GM12865 (cell line): ENCODE results near the gene IFI30.
"Not testable (repeated sequence)": the region's sequence is repeated elsewhere in the genome, so short reads cannot be mapped to it uniquely, and the experiment has no call there.

Experiments used
- DNase-seq: peaks from one replicate; pipeline ENCODE4 v3.0.0; 2010; ENCODE audit warnings: low read depth
- H3K4me3 ChIP-seq: 2 replicates; pipeline ENCODE4 v1.5.1; 2011; ENCODE audit warnings: mild to moderate bottlenecking, low read depth, low read length, control low read depth
- TF ChIP-seq, protein P1 (sequence below): IDR thresholded peaks from 2 replicates; pipeline ENCODE4 v1.5.1; 2011; ENCODE audit warnings: low read length, control low read depth, low read depth, inconsistent platforms; ENCODE audit not compliant: insufficient read depth; ENCODE audit errors: missing control alignments

The IFI30 gene

DNA sequence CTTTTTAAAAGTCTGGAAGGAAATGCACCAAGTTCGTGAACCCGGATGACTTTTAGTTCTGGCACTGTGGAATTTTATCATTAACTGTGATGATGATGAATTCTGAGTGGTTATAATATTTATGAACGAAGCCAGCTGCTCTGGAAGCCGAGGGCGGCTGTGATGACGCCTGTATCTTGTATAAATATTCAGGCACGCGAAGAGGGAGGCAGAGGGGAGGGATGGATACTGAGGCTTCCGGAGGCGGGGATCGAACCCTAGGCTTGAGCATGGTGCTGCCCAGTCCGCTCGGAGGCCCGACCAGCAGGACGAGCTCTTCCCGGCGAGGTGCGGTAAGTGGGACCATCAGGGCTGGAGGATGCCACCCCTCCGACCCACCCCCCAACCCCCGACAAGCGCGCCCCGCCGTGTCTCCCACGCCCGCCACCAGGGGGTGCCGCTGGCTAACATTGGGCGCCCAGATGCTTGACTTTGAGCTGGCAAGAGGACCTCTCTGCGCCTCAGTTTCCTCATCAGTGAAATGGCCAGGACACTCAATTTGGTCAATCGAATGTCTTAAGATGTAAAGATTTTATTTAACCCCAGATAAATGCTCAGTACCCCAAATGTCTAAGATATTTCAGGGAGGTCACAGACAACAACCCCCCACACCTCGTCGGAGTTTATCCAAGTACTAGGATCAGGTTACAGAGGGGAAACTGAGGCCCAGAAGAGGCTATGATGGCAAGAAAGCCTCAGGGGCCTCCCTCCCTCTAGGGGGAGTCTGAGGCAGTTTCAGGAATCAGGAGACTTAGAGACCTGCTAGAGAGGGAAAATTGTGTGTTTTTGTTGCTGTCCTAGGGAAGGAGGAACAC is 34.7 kb downstream of the IFI30 start:
- peak; percentile 48 for DNase-seq
- TF ChIP-seq, protein P1, sequence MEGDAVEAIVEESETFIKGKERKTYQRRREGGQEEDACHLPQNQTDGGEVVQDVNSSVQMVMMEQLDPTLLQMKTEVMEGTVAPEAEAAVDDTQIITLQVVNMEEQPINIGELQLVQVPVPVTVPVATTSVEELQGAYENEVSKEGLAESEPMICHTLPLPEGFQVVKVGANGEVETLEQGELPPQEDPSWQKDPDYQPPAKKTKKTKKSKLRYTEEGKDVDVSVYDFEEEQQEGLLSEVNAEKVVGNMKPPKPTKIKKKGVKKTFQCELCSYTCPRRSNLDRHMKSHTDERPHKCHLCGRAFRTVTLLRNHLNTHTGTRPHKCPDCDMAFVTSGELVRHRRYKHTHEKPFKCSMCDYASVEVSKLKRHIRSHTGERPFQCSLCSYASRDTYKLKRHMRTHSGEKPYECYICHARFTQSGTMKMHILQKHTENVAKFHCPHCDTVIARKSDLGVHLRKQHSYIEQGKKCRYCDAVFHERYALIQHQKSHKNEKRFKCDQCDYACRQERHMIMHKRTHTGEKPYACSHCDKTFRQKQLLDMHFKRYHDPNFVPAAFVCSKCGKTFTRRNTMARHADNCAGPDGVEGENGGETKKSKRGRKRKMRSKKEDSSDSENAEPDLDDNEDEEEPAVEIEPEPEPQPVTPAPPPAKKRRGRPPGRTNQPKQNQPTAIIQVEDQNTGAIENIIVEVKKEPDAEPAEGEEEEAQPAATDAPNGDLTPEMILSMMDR = peak; percentile 73
- no peak overlapping the region for H3K4me3 ChIP-seq

DNA sequence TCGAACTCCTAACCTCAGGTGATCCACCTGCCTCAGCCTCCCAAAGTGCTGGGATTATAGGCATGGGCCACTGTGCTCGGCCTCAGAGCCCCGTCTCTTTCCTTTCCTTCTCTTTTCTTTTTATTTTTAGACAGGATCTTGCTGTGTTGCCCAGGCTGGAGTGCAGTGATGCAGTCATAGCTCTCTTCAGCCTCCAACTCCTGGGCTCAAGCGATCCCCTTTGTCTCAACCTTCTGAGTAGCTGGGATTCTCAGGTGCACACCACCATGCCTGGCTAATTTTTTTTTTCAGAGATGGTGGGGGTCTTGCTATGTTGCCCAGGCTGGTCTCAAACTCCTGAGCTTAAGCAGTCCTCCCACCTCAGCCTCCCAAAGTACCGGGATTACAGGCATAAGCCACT is 36.3 kb downstream of the IFI30 start:
- not testable (repeated sequence) for DNase-seq

DNA sequence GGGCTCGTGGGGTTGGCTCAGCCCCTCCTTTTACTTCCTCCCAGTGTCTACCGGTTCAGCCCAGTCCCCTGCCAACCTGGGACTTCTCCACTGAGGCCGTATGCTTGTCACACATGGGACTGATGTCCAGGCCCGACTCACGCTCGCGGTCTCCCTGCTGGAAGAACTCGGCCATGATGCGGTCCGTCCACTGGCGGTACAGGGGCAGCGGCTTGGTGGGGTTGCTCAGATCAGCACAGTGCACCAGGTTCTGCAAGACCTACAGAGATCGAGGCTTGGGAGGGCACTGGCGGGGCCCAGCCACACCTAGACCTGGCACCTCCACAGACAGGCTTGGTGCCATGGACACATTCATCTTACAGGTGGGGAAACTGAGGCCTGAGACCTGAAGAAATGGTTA is 38.1 kb downstream of the IFI30 start:
- no peak for DNase-seq
- TF ChIP-seq, protein P1 = no peak
- no peak overlapping the region for H3K4me3 ChIP-seq

More for the DNA sequence above, 36.3 kb downstream of the IFI30 start:
- H3K4me3 ChIP-seq = not testable (repeated sequence)

DNA sequence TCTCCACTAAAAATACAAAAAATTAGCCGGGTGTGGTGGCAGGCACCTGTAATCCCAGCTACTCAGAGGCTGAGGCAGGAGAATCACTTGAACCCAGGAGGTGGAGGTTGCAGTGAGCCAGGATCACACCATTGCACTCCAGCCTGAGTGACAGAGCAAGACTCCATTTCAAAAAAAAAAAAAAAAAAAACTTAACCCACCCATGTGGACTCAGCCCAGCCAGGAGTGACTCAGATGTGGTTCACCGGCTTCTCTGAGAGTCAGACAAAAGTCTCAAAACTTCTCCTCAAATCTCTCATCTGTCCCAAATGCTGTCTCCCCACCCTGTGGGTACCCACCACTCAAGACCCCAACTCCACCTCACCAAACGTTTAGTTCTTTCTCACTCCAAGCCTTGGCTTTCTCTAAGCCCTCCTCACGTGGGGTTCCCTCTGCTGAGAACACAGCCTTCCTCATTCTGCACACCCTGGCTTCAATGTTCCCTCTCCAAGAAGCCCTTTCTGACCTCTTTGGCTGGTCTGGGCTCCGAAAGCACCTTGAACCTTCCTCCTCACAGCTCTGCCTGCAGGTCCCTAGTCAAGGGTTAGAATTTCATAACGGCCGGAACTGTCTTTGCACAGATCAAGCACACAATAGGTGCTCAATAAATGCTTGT is 41.3 kb downstream of the IFI30 start:
- no peak overlapping the region for H3K4me3 ChIP-seq
- DNase-seq = no peak

DNA sequence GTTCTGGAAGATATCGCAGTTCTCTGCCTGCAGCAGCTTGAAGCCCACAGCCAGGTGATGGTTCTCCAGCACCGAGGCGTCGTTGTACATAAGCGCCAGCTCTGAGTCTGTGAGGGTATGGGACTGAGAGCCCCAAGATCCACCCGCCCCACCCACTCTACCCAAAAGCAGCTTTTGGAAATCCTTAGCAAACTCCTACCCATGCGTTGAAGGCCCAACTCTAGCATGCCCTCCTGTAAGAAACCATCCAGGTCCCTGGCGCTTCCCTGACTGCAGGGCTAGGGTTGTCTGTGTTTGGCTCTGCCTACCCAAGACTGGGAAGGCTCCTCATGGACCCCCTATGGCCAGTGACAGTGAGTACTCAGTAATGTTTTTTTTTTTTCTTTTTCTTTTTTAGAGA is 43.2 kb downstream of the IFI30 start:
- TF ChIP-seq, protein P1 = no peak
- H3K4me3 ChIP-seq = no peak overlapping the region
- no peak for DNase-seq

More for the DNA sequence above, 41.3 kb downstream of the IFI30 start:
- TF ChIP-seq, protein P1 = no peak

DNA sequence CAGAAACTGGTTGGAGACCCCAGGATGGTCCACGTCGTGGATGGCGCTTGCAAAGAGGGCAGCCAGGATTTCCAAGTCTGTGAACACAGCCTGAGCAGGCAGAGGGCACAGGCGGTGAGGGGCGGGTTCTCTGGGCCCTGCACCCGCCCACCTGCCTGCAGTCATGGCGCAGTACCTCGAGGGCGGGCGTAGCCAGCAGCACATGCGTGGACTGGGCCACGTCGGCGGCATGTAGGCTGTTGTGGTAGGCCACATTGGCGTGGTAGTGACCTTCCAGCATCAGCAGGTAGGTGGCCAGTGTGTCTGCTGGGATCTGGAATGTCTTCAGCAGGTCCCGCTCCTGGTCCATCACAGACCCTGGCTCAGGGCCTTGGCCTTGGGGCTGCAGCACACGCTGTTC is 44.5 kb downstream of the IFI30 start:
- H3K4me3 ChIP-seq = no peak overlapping the region
- DNase-seq = no peak
- TF ChIP-seq, protein P1 = no peak

DNA sequence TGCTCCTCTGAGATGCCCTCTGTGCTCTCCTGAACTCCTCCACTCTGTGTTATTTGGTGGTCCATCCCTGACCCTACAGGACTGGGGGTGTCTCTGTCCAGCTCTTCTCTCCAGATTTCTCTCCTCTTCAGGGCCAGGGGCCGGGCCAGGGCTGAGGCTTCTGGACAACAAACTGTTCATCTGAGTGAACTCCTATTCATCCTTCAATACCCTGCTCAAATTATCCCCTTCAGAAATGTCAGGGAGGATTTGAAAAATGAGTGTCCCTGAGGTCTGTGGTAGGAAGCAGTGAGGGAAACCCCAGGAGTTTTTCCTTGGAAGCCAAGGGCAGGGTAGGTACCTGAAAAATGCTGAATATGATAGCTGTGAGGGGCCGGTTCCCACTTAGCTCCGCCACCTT is 45.0 kb downstream of the IFI30 start:
- TF ChIP-seq, protein P1 = no peak
- DNase-seq = no peak
- H3K4me3 ChIP-seq = no peak overlapping the region
